Activated T-cell treated with anti-CD3 and anti-CD28 coated beads, Interleukin-2, amount 50 U/mL, for 4 hours (primary cell): Measurements from ENCODE around the gene ADORA2B. TPM values are rescaled to one million over a fixed set of nuclear protein-coding genes. Genes with fewer than 3 reads are reported as not detected.
"Not testable (repeated sequence)": the region's sequence is repeated elsewhere in the genome, so short reads cannot be mapped to it uniquely, and the experiment has no call there.

Source experiments
- ATAC-seq, 2 donors: fragments of 200-7000 bp; cut with Tn5 transposase; one replicate each; pipeline ENCODE4 v1.10.0; 2021
- DNase-seq: peaks from one replicate; pipeline ENCODE4 v3.0.0-alpha.2; 2020
- H3K27me3 Mint-ChIP-seq: one replicate; pipeline ENCODE4 v1.8.0; 2021; ENCODE audit warnings: low read depth, mixed read lengths
- H3K36me3 Mint-ChIP-seq: one replicate; pipeline ENCODE4 v1.8.0; 2022; ENCODE audit warnings: mixed read lengths; ENCODE audit not compliant: insufficient read depth
- H3K4me1 Mint-ChIP-seq: one replicate; pipeline ENCODE4 v1.8.0; 2021; ENCODE audit warnings: low read depth, mixed read lengths
- H3K4me3 Mint-ChIP-seq: one replicate; pipeline ENCODE4 v1.8.0; 2021; ENCODE audit warnings: mild to moderate bottlenecking, moderate library complexity, mixed read lengths
- H3K9me3 Mint-ChIP-seq: one replicate; pipeline ENCODE4 v1.8.0; 2021; ENCODE audit warnings: mixed read lengths
- total RNA-seq, 3 donors: library from RNA; stranded (reverse); gene quantifications; one replicate each; pipeline ENCODE4 v1.2.1, GENCODE V29; 2021

The ADORA2B gene
- total RNA-seq, 3 donors from 2014 or later, result 0.32 to 1.2 (median 1.1) TPM

- Mint-ChIP-seq H3K9me3 (no peaks in the 10 kb centered on the region), H3K4me3 (no peak overlapping the region), H3K4me1 (no peaks in the 10 kb centered on the region), H3K36me3 (no peaks in the 10 kb centered on the region), H3K27me3 (peaks cover 2% of the 10 kb centered on the region)
- DNase-seq (no peak), ATAC-seq (no peak)
These were observed 9.0 kb upstream of the ADORA2B start for GRCh38 chr17:15935891-15936290.

DNA sequence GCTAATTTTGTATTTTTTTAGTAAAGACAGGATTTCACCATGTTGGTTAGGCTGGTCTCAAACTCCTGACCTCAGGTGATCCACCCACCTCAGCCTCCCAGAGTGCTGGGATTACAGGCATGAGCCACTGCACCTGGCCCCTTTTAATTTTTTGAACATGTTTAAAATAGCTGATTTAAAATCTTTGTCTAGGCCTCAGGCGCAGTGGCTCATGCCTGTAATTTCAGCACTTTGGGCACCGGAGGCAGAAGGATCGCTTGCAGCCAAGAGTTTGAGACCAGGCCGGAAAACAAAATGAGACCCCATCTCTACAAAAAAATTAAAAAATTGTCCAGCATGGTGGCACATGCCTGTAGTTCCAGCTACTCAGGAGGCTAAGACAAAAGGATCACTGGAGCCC, 8.4 kb upstream of the ADORA2B start:
- H3K9me3 Mint-ChIP-seq, ATAC-seq, H3K4me1 Mint-ChIP-seq, H3K4me3 Mint-ChIP-seq, H3K36me3 Mint-ChIP-seq, H3K27me3 Mint-ChIP-seq, DNase-seq: not testable (repeated sequence)

- no peak for ATAC-seq
- DNase-seq, result no peak
- H3K4me1 Mint-ChIP-seq, result peaks cover 9% of the 10 kb centered on the region
These were observed 3.1 kb upstream of the ADORA2B start for GRCh38 chr17:15941781-15942180.

GRCh38 chr17:15942207-15942833, 2.6 kb upstream of the ADORA2B start:
- no peaks in the 10 kb centered on the region for H3K9me3 Mint-ChIP-seq
- H3K4me1 Mint-ChIP-seq, result peaks cover 10% of the 10 kb centered on the region
- no peaks in the 10 kb centered on the region for H3K36me3 Mint-ChIP-seq
- no peak overlapping the region for H3K4me3 Mint-ChIP-seq
- ATAC-seq (no peak), DNase-seq (no peak)
- H3K27me3 Mint-ChIP-seq, result peaks cover 34% of the 10 kb centered on the region

More at GRCh38 chr17:15941781-15942180, 3.1 kb upstream of the ADORA2B start:
- H3K27me3 Mint-ChIP-seq, result peaks cover 30% of the 10 kb centered on the region
- H3K4me3 Mint-ChIP-seq, result no peak overlapping the region
- no peaks in the 10 kb centered on the region for H3K36me3 Mint-ChIP-seq
- H3K9me3 Mint-ChIP-seq, result no peaks in the 10 kb centered on the region

GRCh38 chr17:15943971-15944758, 765 bp upstream of the ADORA2B start:
- Mint-ChIP-seq H3K4me1 (peaks cover 10% of the 10 kb centered on the region), H3K9me3 (no peaks in the 10 kb centered on the region), H3K4me3 (peak overlapping the region; percentile 76), H3K27me3 (peaks cover 37% of the 10 kb centered on the region), H3K36me3 (no peaks in the 10 kb centered on the region)
- no peak for DNase-seq
- peak in 1 of 2 donors; percentile 42 for ATAC-seq

- H3K4me1 Mint-ChIP-seq, result peaks cover 10% of the 10 kb centered on the region
- DNase-seq (peak; percentile 49), ATAC-seq (peak; percentile 22 to 25)
These were observed 729 bp downstream of the ADORA2B start for GRCh38 chr17:15945527-15946191.

DNA sequence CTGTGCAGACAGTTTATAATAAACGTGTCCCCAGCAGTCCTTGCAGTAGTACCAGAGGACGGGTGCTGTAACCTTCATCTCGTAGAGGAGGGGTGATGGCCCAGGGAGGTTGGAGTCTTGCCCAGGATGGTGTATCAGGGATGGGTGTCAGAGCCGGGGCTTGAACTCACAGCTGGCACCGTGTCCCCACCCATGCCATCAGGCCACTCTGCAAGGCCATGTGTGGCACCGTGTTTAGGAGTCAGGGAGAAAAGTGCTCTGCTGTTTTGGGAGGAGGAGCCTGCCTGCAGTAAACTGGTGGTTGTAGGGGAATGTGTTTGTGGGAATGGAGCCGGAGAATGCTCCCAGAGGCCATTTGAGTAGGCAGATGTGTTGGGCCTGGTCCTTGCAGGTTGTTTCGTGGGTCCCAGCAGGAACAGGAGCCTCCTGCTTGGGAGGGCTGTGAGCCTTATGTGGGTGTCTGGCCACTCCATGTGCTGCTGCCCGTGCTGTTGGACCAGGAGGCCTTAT, 1.7 kb downstream of the ADORA2B start:
- no peaks in the 10 kb centered on the region for H3K36me3 Mint-ChIP-seq
- DNase-seq, result no peak
- H3K27me3 Mint-ChIP-seq, result peaks cover 37% of the 10 kb centered on the region
- H3K9me3 Mint-ChIP-seq, result no peaks in the 10 kb centered on the region
- no peak overlapping the region for H3K4me3 Mint-ChIP-seq
- H3K4me1 Mint-ChIP-seq, result peaks cover 10% of the 10 kb centered on the region
- ATAC-seq, result no peak

More at GRCh38 chr17:15945527-15946191, 729 bp downstream of the ADORA2B start:
- H3K27me3 Mint-ChIP-seq, result peaks cover 37% of the 10 kb centered on the region
- peak overlapping the region; percentile 75 for H3K4me3 Mint-ChIP-seq
- no peaks in the 10 kb centered on the region for H3K36me3 Mint-ChIP-seq
- H3K9me3 Mint-ChIP-seq, result no peaks in the 10 kb centered on the region

DNA sequence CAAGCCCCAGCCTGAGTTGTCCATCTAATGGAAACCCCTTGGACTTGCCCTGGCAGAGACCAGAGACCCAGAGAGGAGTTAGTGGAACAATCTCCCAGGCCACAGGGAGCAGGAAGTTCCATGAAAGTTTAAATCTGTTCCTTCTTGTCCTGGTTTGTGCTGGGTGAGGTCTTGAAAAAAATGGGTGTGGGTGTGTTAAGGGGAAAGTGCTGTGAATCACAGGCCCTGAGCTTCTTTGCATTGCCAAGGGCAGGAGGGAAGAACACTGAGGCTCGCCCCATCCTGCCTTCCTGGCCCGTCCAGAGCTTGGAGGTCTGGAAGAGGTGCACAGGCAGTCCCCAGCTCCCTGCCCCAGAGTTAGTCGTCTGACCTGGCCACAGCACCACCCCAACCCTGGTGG, 2.3 kb downstream of the ADORA2B start:
- no peak for DNase-seq
- peaks cover 37% of the 10 kb centered on the region for H3K27me3 Mint-ChIP-seq
- no peak for ATAC-seq
- H3K4me3 Mint-ChIP-seq, result no peak overlapping the region
- H3K9me3 Mint-ChIP-seq, result no peaks in the 10 kb centered on the region
- H3K4me1 Mint-ChIP-seq, result peaks cover 10% of the 10 kb centered on the region
- H3K36me3 Mint-ChIP-seq, result no peaks in the 10 kb centered on the region

DNA sequence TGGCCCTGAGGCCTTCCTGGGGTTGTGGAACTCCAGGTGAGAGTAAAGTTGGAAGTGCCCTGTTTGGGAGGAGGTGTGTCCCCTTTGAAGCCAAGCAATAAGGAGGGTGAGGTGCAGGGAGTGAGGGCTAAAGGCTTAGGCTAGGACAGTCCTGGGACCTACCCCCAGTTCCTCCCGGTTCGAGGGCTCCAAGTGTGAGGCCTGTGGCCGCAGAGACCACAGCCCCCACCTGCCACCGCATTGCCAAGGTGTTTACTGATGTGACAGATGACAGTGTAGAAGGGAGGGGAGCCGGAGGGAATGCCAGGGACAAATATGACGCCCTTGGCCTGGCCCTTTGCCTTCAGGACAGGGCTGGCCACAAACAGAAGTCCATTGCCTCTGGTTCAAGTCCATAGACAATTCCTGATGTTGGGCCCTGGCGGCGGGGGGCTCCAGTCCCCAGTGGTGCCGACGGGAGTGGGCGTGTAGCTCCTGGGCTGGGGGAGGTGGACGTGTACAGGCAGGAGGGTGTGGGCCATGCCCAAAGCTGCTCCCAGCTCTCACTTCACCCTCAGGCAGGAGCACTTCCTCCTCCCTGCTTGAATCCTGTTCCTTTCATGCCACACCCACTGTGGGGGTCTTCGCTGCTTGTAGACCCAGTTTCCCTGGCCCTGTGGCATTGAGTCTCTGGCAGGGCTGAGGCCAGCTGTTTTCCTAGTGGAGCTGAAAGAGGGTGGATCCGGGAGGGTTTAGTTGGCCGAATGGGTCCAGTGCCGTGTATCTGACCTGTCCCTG, 3.2 kb downstream of the ADORA2B start:
- H3K9me3 Mint-ChIP-seq, result no peaks in the 10 kb centered on the region
- ATAC-seq (no peak), DNase-seq (no peak)
- H3K36me3 Mint-ChIP-seq, result no peaks in the 10 kb centered on the region
- peaks cover 30% of the 10 kb centered on the region for H3K27me3 Mint-ChIP-seq
- peaks cover 10% of the 10 kb centered on the region for H3K4me1 Mint-ChIP-seq
- H3K4me3 Mint-ChIP-seq, result no peak overlapping the region

GRCh38 chr17:15951368-15952047, 6.6 kb downstream of the ADORA2B start:
- no peak for ATAC-seq
- Mint-ChIP-seq H3K27me3 (peaks cover 13% of the 10 kb centered on the region), H3K4me1 (peaks cover 2% of the 10 kb centered on the region)

DNA sequence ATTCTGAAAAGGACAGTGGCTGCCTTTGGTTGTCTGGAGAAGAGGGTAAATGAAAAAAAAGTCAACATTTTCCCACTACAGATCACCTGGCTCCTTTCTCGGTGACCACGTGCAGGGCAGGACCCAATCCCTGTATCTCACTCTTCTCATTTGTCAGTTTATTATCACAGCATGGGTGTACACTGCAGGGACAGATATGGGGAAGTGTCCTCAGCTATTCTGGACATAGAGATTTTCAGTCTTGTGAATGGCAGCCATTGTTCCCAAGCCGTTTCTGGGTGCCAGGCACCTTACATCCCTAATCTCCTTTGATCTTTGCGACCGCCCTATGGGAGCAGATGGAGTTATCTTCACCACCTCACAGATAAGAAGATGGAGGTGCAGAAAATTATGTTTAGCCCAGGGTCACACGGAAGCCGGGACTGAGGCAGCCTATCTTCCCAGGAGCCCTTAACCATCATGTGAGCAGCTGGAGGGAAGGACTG, 7.2 kb downstream of the ADORA2B start:
- ATAC-seq (no peak), DNase-seq (no peak)
- no peak overlapping the region for H3K4me3 Mint-ChIP-seq
- H3K4me1 Mint-ChIP-seq, result peaks cover 6% of the 10 kb centered on the region
- H3K36me3 Mint-ChIP-seq, result no peaks in the 10 kb centered on the region
- H3K9me3 Mint-ChIP-seq, result no peaks in the 10 kb centered on the region
- H3K27me3 Mint-ChIP-seq, result peaks cover 12% of the 10 kb centered on the region

More at GRCh38 chr17:15951368-15952047, 6.6 kb downstream of the ADORA2B start:
- DNase-seq, result no peak
- no peak overlapping the region for H3K4me3 Mint-ChIP-seq
- H3K9me3 Mint-ChIP-seq, result no peaks in the 10 kb centered on the region
- H3K36me3 Mint-ChIP-seq, result no peaks in the 10 kb centered on the region

- no peaks in the 10 kb centered on the region for H3K36me3 Mint-ChIP-seq
- H3K9me3 Mint-ChIP-seq, result no peaks in the 10 kb centered on the region
- no peak overlapping the region for H3K4me3 Mint-ChIP-seq
- peaks cover 12% of the 10 kb centered on the region for H3K4me1 Mint-ChIP-seq
- H3K27me3 Mint-ChIP-seq, result peaks cover 11% of the 10 kb centered on the region
- ATAC-seq, result no peak
- no peak for DNase-seq
These were observed 8.2 kb downstream of the ADORA2B start for GRCh38 chr17:15952916-15953790.

DNA sequence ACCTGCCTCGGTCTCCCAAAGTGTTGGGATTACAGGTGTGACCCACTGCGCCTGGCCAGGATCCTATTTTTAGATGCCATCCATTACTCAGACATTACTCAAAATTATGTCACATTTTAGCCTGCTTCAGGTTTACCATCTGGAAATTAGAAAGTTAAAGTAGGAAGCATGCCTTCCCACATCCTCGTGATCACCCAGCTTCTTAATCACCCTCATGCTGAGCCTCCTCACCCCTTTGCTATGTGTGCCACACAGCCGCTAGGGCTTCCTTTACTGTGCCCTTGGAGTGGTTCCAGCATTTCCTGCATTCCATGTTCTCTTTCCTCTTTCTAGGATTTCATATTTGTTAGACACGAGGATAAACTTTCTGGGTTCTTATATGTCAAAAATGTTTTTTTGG, 9.3 kb downstream of the ADORA2B start:
- H3K27me3 Mint-ChIP-seq, result peaks cover 11% of the 10 kb centered on the region
- DNase-seq (no peak), ATAC-seq (no peak)
- no peak overlapping the region for H3K4me3 Mint-ChIP-seq
- peaks cover 23% of the 10 kb centered on the region for H3K4me1 Mint-ChIP-seq
- no peaks in the 10 kb centered on the region for H3K36me3 Mint-ChIP-seq
- no peaks in the 10 kb centered on the region for H3K9me3 Mint-ChIP-seq
